ENCODE results near the gene SHISAL2A.

Gene SHISAL2A

DNA sequence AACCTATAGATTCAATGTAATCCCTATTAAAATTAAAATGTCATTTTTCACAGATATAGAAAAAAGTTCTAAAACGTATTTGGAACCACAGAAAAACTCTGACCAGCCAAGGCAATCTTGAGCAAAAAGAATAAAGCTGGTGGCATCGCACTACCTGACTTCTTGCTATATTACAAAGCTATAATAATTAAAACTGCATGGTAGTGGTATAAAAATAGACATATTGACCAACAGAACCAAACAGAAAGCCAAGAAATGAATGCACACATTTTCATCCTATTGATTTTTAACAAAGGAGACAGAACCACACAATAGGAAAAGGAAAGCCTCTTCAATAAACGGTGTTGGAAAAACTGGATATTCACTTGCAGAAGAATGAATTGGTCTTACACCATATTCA, 9.2 kb upstream of the SHISAL2A start:
- no peak for DNase-seq

- no peak for DNase-seq
These were observed 5.9 kb upstream of the SHISAL2A start for GRCh38 chr1:52627028-52627427.

DNA sequence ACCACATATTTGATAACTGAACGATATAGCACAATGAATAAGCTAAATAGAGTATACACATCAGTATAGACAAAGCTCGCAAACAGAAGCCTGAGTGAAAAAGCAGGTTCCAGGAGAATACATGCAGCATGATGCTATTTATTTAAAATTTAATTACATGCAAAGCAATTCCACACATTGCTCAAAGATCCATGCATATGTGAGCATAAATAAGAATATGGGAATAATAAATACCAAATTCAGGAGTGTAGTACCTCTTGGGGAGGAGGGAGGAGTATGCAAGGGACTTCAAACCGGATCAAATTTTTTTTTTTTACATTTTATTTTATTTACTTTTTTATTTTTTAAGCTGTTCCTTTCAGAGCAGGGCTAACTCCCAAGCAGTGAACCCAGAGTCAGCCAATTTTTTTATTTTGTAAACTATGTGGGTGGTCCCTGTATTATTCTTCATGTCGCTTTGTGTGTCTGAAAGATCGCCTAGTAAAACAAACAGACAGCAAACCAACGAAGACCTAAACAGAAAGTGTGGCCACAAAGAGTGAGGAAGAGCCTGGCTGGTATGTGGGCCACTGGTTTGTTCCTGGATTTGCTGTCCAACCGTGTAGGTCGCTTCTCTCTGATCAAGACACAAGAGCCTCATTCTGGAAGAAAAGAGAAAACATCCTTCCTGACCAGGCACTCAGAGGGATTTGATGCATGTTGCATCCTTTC, 4.2 kb upstream of the SHISAL2A start:
- no peak for DNase-seq

GRCh38 chr1:52629325-52629643, 3.7 kb upstream of the SHISAL2A start:
- DNase-seq = no peak

DNA sequence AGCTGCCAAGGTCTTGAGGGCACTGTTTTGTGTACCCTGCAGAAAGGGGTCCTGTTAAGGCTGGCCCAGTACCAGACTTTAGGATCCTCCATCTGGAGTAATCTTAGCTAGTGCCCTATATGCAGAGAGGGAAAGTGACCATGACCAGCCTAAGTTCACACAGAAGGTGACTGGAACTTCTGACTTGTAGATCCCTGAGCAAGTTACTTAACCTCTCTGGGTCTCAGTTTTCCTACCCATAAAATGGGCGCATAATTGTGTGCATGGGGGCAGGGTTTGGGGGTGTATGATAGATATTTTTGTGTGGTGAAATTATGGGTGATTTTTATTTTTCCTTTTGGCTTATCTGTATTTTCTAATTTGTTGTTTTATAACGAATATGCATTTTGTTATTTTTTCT, 3.3 kb upstream of the SHISAL2A start:
- no peak for DNase-seq

- DNase-seq = no peak
These were observed 1.1 kb upstream of the SHISAL2A start for GRCh38 chr1:52631759-52632331.

GRCh38 chr1:52633291-52633754, 355 bp downstream of the SHISAL2A start:
- no peak for DNase-seq

- no peak for DNase-seq
These were observed 1.1 kb downstream of the SHISAL2A start for GRCh38 chr1:52634111-52634510.

GRCh38 chr1:52635321-52636089, 2.5 kb downstream of the SHISAL2A start:
- no peak for DNase-seq

DNA sequence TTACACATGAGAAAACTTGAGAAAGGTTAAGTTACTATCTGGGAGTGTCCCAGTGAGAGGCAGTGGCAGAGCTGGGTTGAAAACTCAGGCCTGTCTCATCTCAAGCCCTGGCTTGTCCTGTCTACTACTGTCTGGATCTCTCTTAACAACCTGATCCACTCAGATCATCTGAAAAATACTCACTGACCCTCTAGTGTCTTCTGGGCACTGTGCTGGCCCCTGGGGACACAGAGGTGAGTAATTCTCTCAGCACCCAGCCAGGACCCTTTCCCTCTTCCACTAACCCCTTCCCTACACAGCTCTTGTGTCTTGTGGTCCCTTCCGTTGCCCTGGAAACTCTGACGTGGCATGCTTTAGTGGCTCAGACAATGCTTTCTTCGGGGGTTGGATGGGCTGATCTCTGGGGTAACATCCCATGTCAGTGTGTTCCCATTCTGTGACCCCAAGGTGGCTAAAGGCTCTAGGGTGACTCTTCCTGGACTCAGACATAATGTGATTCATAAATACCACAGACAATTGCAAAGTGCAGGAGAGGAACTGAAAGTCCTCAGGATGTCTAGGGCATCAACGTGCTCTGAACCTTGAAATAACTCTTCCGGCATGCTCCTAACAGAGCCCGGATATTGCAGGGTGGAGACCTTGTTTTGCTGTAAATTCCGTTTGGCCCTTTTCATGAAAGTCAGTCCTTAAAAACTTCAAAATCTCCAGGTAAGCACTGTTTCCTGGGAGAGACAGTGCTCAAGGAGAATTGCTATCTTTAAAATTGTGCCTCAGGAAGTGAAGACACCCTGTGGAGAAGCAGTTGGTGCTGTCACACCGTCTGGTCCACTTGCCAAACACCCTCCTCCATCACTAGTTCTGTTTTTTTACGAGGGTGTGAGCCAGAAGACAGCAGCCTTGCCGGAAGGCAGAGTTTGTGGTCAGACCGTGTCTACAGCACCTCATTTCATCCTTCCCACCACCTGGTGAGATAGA, 4.0 kb downstream of the SHISAL2A start:
- no peak for DNase-seq

DNA sequence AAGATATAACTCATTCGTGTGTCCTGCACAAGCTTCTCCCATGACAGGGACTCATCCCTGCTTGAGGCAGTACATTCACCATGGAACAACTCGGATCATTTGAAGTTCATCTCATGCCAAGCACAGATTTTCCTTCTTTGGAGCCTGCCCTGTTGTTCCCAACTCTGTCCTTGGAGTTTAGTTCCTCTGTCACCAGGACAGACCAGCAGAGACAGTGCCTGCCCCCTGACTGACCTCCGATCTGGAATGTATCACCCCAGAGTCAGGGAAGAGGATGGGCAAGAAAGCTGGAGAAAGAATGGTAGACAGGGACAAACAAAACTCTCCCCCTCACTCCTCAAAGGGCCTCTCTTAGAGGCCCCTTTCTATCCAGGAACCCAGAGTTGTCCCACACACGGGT, 5.0 kb downstream of the SHISAL2A start:
- no peak for DNase-seq

DNA sequence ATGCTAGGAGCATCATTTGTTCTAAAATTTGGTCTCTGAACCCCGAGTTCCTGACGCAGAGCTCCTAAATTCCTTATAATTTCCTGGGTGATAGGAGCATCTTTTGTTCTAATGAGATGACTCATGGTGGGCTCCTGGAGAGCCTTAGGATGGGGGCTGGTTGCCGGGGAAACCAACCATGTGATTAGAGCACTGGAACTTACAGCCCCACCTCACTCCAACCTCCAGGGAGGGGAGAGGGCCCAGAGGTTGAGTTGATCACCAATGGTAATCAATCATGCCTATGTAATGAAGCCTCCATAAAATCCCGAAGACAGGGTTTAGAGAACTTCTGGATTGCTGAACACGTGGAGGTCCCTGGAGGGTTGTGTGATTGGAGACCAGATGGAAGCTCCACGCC, 7.7 kb downstream of the SHISAL2A start:
- no peak for DNase-seq

DNA sequence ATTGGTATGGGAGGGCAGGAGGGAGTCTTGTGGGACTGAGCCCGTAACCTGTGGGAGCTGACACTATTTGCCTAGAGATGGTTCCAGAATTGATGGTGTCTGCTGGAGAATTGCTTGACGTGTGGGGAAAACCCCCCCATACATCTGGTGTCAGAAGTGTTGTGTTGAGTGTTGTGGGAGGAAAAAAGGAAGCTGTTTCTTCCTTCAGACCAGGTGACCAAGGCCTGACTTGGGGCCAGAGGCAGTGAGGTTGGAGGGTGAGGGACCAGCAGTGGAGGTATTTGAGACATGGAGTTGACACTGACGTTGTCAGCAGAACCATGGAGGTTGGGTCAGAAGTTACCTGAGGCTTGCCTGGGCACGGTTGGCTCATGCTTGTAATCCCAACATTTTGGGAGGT, 8.3 kb downstream of the SHISAL2A start:
- DNase-seq = no peak

- DNase-seq = no peak
These were observed 12.3 kb downstream of the SHISAL2A start for GRCh38 chr1:52645261-52645660.

DNA sequence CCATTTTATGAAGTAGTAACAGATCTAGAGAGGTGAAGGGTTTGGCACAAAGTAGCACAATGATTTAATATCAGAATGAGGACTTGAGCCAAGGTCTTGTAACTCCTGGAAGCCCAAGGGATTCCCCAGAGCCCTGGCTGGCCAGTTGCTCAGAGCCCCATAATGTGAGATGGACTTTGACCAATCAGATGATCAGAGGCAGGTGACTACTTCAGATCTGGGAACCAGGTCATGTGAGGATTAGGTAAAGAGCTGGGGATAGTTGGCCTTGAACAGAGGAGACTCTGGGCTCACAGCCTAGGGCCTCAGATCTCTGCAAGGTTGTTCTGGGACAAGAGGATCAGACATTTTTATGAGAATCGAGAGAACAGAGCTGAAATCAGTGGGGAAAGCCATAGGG, 18.9 kb downstream of the SHISAL2A start:
- no peak for DNase-seq

- DNase-seq = no peak
These were observed 20.4 kb downstream of the SHISAL2A start for GRCh38 chr1:52653207-52653849.

DNA sequence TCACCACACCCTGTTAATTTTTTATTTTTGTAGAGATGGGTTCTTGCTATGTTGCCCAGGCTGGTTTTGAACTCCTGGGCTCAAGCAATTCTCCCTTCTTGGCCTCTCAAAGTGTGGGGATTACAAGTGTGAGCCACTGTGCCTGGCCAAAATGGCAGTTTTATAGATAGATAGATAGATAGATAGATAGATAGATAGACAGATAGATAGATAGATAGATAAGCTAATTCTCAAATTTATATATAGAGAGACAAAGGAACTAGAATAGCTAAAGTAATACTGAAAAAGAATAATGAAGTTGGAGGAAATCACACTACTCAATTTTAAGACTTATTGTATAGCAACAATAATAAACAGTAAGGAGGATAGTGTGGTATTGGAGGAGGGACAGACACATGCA, 21.1 kb downstream of the SHISAL2A start:
- DNase-seq = no peak

DNA sequence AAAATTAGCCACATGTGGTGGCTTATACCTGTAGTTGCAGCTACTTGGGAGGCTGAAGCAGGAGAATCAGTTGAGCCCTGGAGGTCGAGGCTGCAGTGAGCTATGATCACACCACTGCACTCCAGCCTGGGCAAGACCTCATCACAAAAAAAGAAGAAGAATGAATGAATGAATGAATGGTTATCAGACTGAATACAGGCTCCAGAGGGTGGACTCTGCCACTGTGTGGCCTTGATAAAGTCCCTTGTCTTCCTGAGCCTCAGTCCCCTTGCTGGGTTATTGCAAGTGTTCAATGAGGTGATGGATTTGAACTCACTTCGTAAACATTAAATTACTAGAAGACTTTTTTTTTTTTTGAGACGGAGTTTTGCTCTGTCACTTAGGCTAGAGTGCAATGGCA, 24.7 kb downstream of the SHISAL2A start:
- no peak for DNase-seq

- DNase-seq = no peak
These were observed 25.8 kb downstream of the SHISAL2A start for GRCh38 chr1:52658795-52659194.

DNA sequence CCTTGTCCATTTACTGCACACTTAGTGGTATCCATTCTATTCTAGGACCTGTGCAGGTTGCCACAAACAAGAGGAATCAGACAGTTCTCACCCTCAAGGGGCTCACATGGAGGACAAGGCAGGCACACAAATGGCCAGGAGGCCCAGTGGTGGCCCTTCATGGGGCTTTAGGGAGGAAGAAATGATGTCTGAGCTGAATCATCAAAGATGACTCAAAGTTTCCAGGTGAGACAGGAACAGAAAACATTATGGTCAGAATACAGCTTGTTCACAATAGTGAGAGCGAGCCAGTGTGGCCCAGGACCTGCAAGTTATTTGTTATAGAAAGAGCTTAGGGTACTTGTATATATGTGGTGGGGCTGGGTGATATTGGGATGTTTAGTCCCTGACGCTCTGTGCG, 26.4 kb downstream of the SHISAL2A start:
- no peak for DNase-seq

GRCh38 chr1:52659851-52660596, 27.1 kb downstream of the SHISAL2A start:
- no peak for DNase-seq

GRCh38 chr1:52660807-52661206, 27.8 kb downstream of the SHISAL2A start:
- DNase-seq = no peak
